Kidney epithelial cell (primary cell): ENCODE data around the gene EP400. TPM values are rescaled to one million over a fixed set of nuclear protein-coding genes. Genes with fewer than 3 reads are reported as not detected.

Experiments used
- DNase-seq: peaks from one replicate; pipeline ENCODE4 v3.0.0-alpha.2; 2010; ENCODE audit warnings: low read depth
- H3K27me3 ChIP-seq: 2 replicates; pipeline ENCODE4 v1.6.0; 2011; ENCODE audit warnings: low read length; ENCODE audit not compliant: control insufficient read depth, insufficient read depth
- H3K36me3 ChIP-seq: 2 replicates; pipeline ENCODE4 v1.5.1; 2011; ENCODE audit warnings: low read length; ENCODE audit not compliant: control insufficient read depth, insufficient read depth
- H3K4me3 ChIP-seq: 2 replicates; pipeline ENCODE4 v1.5.1; 2011; ENCODE audit warnings: low read depth, mild to moderate bottlenecking, control low read depth, low read length
- total RNA-seq: library from RNA; depleted of rRNA; stranded (reverse); fragments of >200 nt; gene quantifications from 2 replicates; pipeline ENCODE4 v1.2.3, GENCODE V29; 2015
- TF ChIP-seq, protein P1 (sequence below): IDR thresholded peaks from 2 replicates; pipeline ENCODE4 v1.5.1; 2011; ENCODE audit warnings: mild to moderate bottlenecking, moderate library complexity, low read length, control low read depth, inconsistent platforms; ENCODE audit not compliant: insufficient read depth, poor library complexity, severe bottlenecking

The EP400 gene
- total RNA-seq, 1 donor from 2014 or later: 21.4 TPM

DNA sequence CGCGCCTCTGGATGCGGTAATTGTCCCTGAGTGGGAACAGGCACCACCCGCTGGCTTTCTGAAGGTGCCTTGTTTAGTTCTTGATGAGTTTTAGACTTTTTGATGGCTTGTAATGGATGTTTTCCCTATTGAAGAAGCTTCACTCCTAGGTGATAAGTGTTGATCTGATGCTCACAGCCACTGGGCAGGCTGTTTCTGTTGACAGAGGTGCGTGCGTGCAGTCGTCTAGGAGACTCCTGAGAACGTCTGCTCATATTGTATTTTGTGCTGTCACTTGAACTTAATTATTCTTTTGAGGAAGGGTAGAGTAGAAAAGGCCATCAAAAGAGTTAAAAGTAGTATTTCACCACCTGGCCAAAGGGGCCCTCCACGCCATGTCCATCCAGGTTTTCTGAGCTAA, 70.5 kb downstream of the EP400 start:
- H3K27me3 ChIP-seq: no peaks in the 10 kb centered on the region
- peaks cover 2% of the 10 kb centered on the region for H3K36me3 ChIP-seq
- TF ChIP-seq, protein P1, sequence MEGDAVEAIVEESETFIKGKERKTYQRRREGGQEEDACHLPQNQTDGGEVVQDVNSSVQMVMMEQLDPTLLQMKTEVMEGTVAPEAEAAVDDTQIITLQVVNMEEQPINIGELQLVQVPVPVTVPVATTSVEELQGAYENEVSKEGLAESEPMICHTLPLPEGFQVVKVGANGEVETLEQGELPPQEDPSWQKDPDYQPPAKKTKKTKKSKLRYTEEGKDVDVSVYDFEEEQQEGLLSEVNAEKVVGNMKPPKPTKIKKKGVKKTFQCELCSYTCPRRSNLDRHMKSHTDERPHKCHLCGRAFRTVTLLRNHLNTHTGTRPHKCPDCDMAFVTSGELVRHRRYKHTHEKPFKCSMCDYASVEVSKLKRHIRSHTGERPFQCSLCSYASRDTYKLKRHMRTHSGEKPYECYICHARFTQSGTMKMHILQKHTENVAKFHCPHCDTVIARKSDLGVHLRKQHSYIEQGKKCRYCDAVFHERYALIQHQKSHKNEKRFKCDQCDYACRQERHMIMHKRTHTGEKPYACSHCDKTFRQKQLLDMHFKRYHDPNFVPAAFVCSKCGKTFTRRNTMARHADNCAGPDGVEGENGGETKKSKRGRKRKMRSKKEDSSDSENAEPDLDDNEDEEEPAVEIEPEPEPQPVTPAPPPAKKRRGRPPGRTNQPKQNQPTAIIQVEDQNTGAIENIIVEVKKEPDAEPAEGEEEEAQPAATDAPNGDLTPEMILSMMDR: no peak

DNA sequence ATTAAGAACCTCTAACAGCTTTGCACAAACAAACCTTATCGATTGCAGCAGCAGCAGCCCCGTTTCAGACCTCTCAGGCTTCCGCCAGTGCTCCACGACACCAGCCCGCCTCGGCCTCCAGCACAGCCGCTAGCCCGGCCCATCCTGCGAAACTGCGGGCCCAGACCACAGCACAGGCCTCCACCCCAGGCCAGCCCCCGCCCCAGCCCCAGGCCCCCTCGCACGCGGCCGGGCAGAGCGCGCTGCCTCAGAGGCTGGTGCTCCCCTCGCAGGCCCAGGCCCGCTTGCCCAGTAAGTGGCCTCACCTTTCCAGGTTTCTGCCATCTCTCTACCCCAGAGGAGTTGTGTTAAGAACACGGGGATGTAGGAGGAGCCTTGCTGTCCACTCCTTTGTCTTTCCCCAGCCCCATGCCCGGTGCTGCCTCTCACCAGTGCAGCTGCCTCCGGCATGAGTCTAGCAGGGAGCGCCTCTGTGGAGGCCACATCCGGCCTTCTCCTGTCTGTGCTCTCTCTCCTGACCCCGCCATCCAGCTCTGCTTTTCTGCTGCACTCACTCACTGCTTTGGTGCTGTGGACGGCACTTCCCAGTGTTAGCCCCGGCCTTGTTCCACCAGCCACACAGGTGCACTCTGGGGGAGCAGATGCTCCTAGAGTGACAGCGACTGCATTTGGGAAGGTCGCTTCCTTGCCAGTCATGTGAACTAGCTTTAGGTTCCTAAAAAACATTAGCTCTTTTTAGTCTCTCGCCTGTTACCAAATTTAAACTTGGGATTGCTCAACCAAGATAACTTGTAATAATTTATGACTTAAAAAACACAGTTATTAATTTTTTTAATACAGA, 71.5 kb downstream of the EP400 start:
- DNase-seq: no peak
- TF ChIP-seq, protein P1: no peak
- no peaks in the 10 kb centered on the region for H3K27me3 ChIP-seq
- H3K4me3 ChIP-seq: no peak overlapping the region
- peaks cover 3% of the 10 kb centered on the region for H3K36me3 ChIP-seq

More for the DNA sequence above, 70.5 kb downstream of the EP400 start:
- no peak overlapping the region for H3K4me3 ChIP-seq
- DNase-seq: no peak

DNA sequence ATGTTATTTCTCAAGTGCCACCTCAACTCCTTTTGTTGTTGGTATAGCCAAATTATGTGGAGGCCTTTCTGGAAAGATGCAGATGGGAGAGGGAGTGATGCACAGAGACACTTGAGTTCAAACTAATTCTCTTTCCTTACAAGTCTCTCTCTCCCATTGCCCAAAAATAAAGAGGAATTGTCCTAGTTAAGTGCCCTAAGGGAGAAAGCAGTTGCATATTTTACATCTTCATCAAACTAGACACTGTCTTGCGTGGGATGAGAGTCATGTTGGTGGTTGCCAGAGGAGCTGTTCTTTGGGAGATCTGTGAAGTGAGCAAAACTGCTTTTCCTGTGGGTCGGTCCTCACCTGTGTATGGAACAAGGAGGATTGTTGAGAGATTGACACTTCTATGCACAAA, 72.2 kb downstream of the EP400 start:
- TF ChIP-seq, protein P1: no peak
- Histone ChIP-seq H3K27me3 (no peaks in the 10 kb centered on the region), H3K4me3 (no peak overlapping the region), H3K36me3 (peaks cover 5% of the 10 kb centered on the region)
- no peak for DNase-seq

DNA sequence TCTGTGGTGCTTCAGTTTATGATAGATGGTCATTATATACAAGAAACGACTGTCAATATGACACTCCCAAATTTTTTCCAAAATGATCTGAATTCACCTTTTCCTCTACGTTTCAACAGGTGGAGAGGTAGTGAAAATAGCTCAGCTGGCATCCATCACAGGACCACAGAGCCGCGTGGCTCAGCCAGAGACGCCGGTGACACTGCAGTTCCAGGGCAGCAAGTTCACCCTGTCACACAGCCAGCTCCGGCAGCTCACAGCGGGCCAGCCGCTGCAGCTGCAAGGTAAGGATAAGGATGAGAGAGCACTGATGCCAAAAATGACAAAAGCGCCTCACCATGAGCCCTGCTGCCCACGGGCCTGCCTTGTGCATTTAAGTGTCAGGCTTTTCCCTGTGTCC, 73.9 kb downstream of the EP400 start:
- TF ChIP-seq, protein P1: no peak
- DNase-seq: no peak
- peaks cover 5% of the 10 kb centered on the region for H3K36me3 ChIP-seq
- no peaks in the 10 kb centered on the region for H3K27me3 ChIP-seq
- H3K4me3 ChIP-seq: no peak overlapping the region

DNA sequence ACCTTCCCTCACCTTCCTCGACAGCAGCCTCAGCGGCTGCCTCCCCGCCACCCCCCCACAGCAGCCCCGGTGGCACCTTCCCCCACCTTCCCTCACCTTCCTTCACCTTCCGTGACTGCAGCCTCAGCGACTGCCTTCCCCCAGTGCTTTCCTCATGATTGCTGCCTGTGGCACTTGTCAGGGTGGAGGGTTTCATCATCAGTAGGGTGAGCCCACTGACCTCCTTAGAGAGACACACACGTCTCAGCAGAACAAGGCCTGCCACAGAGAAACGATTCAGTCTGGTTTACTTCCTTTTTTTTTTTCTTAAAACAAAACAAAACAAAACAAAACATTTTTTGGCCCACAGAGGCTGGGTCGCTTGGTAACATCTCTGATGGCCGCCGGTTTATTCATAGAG, 75.0 kb downstream of the EP400 start:
- TF ChIP-seq, protein P1: no peak
- no peaks in the 10 kb centered on the region for H3K27me3 ChIP-seq
- no peak for DNase-seq
- peaks cover 5% of the 10 kb centered on the region for H3K36me3 ChIP-seq
- no peak overlapping the region for H3K4me3 ChIP-seq

DNA sequence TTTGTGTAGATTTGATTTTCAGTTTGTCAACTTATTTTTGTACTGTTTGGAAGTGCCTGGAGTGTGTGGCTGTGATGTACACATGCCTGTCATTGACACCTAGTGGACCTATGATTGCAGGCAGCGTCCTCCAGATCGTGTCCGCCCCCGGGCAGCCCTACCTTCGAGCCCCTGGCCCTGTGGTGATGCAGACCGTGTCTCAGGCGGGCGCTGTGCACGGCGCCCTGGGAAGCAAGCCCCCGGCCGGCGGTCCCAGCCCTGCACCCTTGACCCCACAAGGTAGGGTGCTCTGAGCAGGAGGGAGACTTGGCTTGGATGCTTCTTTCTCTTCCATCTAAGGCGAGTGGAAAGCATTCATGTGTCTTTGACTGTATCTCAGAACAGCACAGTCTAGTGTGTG, 75.8 kb downstream of the EP400 start:
- no peak overlapping the region for H3K4me3 ChIP-seq
- TF ChIP-seq, protein P1: no peak
- no peaks in the 10 kb centered on the region for H3K27me3 ChIP-seq
- DNase-seq: no peak
- peaks cover 5% of the 10 kb centered on the region for H3K36me3 ChIP-seq
